IPS-NIHi7 (cell line): ENCODE measurements around the gene OSER1.

ENCODE experiments used
- DNase-seq: peaks from one replicate; pipeline ENCODE4 v3.0.0; 2012; ENCODE audit warnings: mixed read lengths; ENCODE audit errors: extremely low spot score

The OSER1 gene

GRCh38 chr20:44174996-44175765 lies 35.4 kb downstream of the OSER1 start:
- no peak for DNase-seq

GRCh38 chr20:44173846-44174245 lies 36.7 kb downstream of the OSER1 start:
- DNase-seq = no peak

- no peak for DNase-seq
These were observed 37.5 kb downstream of the OSER1 start for GRCh38 chr20:44173116-44173515.

- DNase-seq = no peak
These were observed 38.0 kb downstream of the OSER1 start for GRCh38 chr20:44172572-44172950.

- no peak for DNase-seq
These were observed 38.6 kb downstream of the OSER1 start for GRCh38 chr20:44171775-44172571.

- DNase-seq = no peak
These were observed 39.7 kb downstream of the OSER1 start for GRCh38 chr20:44170816-44171410.

GRCh38 chr20:44167736-44168135 lies 42.8 kb downstream of the OSER1 start:
- no peak for DNase-seq

GRCh38 chr20:44166477-44166876 lies 44.1 kb downstream of the OSER1 start:
- DNase-seq = no peak

- DNase-seq = no peak
These were observed 44.6 kb downstream of the OSER1 start for GRCh38 chr20:44166008-44166407.

GRCh38 chr20:44160133-44160532 lies 50.4 kb downstream of the OSER1 start:
- no peak for DNase-seq

GRCh38 chr20:44159711-44160110 lies 50.9 kb downstream of the OSER1 start:
- DNase-seq = no peak

- no peak for DNase-seq
These were observed 51.4 kb downstream of the OSER1 start for GRCh38 chr20:44159125-44159524.

- DNase-seq = no peak
These were observed 53.5 kb downstream of the OSER1 start for GRCh38 chr20:44157061-44157460.

GRCh38 chr20:44154521-44155001 lies 56.0 kb downstream of the OSER1 start:
- DNase-seq = no peak

GRCh38 chr20:44153636-44154043 lies 56.9 kb downstream of the OSER1 start:
- no peak for DNase-seq

- no peak for DNase-seq
These were observed 58.8 kb downstream of the OSER1 start for GRCh38 chr20:44151621-44152416.

GRCh38 chr20:44146272-44146671 lies 64.3 kb downstream of the OSER1 start:
- DNase-seq = no peak
